ENCODE data around the gene TXLNB.
"Not testable (repeated sequence)": the region's sequence is repeated elsewhere in the genome, so short reads cannot be mapped to it uniquely, and the experiment has no call there.

TXLNB gene

DNA sequence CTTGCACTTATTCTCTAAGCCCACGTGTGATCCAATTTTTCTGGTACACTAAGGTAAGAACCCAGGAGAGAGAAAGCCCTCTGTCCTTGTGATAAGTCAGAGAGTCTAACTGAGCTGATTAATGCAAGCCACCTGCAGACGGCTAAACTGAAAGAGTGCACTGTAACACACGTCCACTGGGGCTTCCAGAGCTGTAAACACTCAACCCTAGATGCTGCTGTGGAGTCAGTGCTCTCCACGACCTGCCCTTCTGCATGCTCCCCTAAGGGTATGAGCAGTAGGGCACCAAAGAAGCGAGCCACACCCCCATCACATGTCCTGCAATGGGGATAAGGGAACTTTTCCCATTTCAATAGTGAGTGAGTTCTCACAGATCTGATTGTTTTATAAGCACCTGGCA lies 55.7 kb downstream of the TXLNB start:
- DNase-seq = no peak

DNA sequence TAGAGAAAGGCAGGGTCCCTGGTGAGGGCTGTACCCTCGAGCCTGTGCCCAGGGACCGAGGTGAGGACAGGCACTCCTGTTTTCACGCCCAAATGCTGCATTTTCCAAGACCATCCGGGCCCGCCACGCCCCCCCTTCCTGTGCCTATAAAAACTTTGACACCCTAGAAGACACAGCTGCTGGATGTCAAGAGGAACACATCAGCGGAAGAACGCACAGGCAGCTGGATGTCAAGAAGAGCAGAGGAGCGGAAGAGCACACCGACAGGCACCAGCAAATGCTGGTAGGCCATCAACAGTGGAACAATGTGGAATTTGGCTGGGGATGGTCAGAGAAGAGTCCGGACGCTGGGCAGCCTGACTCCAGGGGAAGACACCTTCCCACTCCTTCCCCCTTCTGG lies 56.1 kb downstream of the TXLNB start:
- DNase-seq = no peak

GRCh38 chr6:139234193-139234592 lies 57.6 kb downstream of the TXLNB start:
- not testable (repeated sequence) for DNase-seq

DNA sequence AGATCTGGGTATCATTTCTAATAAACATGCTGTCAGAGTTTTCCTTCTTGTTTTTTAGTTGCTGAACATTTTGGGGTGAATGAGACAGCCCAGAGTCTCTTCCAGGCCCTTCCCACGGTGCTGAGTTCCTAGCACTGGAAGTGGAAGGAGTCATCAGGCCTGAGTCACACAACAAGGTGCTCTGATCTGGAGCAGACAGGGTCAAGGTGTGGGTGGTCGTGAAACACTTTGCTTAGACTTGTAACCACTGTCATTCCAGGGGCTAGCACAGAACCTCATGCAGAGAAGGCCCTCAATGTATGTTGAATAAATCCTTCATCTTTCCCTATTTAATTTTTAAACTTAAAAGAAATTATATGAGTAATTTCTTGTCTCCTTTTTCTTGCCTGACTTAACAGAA lies 60.6 kb downstream of the TXLNB start:
- DNase-seq = no peak

DNA sequence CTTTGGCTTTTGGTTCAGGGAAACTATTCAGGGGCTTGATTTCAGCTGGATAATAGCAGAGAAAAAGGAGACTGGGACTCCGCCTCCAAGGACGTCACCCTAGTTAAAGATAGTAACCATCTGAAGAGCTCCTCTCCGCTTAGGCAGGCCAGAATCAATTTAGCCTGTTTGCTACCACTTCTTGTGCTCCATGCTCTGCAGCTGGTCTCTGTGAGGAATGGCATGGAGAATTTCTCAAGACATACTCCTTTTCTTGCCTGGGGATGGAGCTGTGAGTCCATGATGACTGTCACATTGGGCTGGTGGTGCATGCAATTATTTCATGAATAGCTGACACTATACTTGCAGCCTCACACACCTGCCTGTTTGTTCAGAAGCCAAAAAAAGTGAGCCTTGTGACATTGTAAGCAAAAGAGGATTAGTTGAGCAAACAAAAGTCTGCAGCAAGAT lies 61.4 kb downstream of the TXLNB start:
- DNase-seq = peak in 7 of 58 donors; percentile 6 to 27 (median 9)

DNA sequence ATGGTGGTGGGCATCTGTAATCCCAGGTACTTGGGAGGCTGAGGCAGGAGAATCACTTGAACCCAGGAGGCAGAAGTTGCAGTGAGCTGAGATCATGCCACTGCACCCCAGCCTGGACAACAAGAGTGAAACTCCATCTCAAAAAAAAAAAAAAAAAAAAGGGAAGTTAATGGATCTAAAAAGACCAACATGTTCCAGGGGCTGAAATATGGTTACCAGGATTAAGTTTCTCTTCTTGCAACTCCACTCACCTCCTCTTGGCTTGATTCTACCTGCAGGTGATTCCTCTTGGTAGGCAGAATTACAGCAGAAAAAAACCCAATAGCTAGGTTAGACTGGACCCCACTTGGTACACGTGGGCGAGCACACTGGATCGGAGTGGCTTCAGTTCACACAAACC lies 63.4 kb downstream of the TXLNB start:
- DNase-seq = not testable (repeated sequence)

- DNase-seq = no peak
These were observed 72.1 kb downstream of the TXLNB start for GRCh38 chr6:139219746-139220145.

DNA sequence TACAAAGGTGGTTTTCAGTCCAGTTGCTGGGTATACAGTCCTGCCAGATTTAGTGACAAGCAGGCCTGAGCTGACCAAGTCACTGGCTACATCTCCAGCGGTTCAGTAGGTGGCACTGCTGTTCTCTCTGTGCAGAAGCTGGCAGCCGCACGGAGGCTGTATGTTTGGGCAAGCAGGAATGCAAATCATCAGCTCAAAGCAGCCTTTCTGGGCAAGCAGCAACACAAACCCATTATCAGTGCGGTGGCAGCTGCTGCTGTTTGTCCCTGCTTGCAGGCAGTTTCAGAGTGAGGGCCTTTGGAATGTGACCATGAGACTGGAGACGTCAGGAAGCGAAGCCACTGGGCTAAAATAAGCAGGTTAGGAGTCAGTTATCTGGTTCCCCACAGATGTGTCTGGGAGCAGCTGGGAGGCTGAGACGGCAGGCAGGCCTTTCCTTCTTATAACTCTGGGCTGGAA lies 72.5 kb downstream of the TXLNB start:
- DNase-seq = peak; percentile 15 to 89 (median 74)

GRCh38 chr6:139212460-139212859 lies 79.3 kb downstream of the TXLNB start:
- not testable (repeated sequence) for DNase-seq

DNA sequence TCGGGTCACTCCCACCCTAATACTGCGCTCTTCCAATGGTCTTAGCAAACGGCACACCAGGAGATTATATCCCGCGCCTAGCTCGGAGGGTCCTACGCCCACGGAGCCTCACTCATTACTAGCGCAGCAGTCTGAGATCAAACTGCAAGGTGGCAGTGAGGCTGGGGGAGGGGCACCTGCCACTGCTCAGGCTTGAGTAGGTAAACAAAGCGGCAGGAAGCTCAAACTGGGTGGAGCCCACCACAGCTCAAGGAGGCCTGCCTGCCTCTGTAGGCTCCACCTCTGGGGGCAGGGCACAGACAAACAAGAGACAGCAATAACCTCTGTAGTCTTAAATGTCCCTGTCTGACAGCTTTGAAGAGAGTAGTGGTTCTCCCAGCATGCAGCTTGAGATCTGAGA lies 81.0 kb downstream of the TXLNB start:
- DNase-seq = not testable (repeated sequence)

GRCh38 chr6:139205843-139206242 lies 86.0 kb downstream of the TXLNB start:
- no peak for DNase-seq

DNA sequence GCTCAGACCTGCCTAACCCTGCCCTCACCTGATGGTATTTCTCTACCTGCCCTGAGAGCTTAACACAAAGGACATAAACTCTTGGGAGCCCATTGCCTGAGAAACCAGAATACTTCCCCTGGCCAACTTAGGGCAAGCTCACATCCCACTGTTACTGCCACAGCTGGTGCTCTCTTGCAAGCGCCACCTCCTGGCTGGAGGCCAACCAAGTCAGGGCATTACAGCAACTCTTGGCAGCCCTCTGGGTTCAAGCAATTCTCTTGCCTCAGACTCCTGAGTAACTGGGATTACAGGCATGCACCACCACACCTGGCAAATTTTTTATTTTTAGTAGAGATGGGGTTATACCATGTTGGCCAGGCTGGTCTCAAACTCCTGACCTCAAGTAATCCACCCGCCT lies 86.8 kb downstream of the TXLNB start:
- DNase-seq = no peak

- DNase-seq = no peak
These were observed 90.4 kb downstream of the TXLNB start for GRCh38 chr6:139201378-139201777.

DNA sequence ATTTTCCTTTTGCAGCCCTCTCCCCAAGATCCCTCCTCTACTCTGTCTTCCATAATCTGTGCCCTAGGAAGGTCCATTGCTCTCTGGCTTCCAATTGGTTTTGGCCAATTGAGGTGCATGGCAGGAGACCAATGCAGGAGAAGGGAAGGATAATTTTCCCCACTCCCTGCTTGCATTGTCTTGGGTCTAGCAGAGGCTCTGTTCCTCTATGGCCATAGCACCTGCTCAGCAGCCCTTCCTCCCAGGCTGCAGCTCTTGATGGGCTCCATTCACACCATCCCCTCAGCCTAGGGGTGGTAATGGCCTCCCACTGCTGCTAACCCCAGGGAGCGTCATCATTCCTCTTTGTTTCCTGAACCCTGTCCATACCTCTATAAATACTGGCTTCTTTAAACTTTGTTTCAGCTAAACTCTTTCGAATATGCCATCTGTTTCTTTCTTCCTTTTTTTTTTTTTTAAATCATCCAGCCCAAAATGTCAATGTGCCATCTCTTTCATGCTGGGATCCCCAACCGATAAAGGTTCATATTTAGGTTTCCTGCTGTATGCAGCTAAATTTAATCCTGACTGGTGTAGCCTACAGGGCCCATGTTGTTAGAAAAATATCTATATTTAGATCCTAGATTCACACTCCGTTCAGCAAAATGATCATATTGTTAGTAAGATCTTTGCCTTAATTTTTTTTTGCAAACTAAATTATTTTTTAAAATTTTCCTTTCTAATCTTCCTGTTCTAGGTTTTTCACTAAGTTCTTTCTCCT lies 93.1 kb downstream of the TXLNB start:
- no peak for DNase-seq

- no peak for DNase-seq
These were observed 97.1 kb downstream of the TXLNB start for GRCh38 chr6:139194740-139195139.

Data from anterior cingulate cortex (tissue), 58 donors.